ENCODE data around the gene TSBP1.
A peak's percentile ranks its signal among the peaks of the same experiment; 100 is the strongest.
"Not testable (repeated sequence)": the region's sequence is repeated elsewhere in the genome, so short reads cannot be mapped to it uniquely, and the experiment has no call there.

TSBP1 gene

DNA sequence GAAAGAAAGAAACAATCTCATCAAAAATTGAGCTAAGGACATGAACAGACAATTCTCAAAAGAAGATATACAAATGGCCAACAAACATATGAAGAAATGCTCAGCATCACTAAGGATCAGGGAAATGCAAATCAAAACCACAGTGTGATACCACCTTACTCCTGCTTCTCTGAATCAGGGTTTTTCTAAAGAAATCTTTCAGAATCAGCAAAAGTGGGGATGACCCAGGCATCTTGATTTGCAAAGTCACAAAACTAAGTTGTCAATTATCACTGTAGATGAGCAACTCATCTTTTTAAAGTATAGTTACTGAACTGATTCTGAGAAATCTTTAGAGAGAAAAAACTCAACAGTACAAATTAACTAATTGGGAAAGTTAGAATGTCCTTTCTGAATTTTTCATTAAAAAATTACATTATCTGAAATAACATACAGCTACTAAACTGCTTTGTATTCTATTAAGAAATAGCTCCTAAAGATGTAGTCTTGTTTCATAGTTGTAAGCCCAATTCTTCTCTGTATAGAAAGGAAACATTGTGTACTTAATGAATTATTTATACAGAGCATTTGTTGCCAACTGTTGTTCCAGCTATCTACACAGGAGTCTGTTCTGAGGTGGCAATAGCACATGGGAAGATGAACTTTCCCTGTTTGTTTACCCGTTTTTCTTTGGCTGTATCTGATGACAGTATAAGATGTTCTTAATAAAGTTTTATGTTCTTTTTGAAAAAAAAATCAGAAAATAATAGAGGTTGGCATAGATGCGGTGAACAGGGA lies 97.7 kb downstream of the TSBP1 start:
- not testable (repeated sequence) for DNase-seq

DNA sequence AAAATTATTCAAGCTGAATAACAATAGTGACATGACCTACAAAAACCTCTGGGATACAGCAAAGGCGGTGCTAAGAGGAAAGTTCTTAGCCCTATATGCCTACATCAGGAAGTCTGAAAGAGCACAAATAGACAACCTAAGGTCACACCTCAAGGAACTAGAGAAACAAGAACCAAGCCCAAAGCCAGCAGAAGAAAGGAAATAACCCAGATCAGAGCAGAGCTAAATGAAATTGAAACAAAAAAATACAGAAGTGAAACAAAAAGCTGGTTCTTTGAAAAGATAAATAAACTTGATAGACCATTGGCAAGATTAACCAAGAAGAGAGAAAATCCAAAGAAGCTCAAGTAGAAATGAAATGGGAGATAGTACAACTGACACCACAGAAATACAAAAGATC lies 100.3 kb downstream of the TSBP1 start:
- no peak for DNase-seq

DNA sequence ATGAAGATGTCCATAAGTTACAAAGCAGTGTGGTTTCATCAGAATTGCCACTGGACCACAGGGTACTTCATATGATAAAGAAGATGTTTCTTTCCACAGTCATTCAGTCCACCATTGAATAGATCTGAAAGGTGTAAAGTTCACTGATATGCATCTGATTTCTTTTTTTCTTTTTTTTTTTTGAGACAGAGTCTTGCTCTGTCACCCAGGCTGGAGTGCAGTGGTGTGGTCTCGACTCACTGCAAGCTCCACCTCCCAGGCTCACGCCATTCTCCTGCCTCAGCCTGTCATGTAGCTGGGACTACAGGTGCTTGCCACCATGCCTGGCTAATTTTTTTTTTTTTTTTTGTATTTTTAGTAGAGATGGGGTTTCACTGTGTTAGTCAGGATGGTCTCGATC lies 103.2 kb downstream of the TSBP1 start:
- DNase-seq: not testable (repeated sequence)

DNA sequence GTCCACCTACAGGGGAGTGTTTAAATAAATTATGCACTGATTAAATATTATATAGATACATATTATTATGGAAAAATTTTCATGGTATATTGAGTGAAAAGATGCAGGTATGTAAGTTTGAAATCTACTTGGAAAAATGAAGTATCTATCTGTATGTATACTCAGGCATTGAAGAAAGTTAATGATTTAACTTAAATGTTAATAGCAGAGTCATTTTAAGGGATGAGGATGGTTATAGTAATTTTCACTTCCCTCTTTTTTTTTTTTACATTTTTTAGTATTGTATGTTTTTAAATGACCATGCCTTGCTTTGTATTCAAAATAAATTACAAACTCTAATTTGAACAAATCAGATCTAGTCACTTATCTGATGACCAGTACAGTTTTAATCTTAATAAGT lies 104.7 kb downstream of the TSBP1 start:
- no peak for DNase-seq

DNA sequence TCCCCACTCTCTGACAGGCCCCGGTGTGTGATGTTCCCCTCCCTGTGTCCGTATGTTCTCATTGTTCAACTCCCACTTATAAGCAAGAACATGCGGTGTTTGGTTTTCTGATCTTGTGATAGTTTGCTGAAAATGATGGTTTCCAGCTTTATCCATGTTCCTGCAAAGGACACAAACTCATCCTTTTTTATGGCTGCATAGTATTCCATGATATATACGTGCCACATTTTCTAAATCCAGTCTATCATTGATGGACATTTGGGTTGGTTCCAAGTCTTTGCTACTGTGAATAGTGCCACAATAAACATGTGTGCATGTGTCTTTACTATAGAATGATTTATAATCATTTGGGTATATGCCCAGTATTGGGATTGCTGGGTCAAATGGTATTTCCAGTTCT lies 114.4 kb downstream of the TSBP1 start:
- not testable (repeated sequence) for DNase-seq

DNA sequence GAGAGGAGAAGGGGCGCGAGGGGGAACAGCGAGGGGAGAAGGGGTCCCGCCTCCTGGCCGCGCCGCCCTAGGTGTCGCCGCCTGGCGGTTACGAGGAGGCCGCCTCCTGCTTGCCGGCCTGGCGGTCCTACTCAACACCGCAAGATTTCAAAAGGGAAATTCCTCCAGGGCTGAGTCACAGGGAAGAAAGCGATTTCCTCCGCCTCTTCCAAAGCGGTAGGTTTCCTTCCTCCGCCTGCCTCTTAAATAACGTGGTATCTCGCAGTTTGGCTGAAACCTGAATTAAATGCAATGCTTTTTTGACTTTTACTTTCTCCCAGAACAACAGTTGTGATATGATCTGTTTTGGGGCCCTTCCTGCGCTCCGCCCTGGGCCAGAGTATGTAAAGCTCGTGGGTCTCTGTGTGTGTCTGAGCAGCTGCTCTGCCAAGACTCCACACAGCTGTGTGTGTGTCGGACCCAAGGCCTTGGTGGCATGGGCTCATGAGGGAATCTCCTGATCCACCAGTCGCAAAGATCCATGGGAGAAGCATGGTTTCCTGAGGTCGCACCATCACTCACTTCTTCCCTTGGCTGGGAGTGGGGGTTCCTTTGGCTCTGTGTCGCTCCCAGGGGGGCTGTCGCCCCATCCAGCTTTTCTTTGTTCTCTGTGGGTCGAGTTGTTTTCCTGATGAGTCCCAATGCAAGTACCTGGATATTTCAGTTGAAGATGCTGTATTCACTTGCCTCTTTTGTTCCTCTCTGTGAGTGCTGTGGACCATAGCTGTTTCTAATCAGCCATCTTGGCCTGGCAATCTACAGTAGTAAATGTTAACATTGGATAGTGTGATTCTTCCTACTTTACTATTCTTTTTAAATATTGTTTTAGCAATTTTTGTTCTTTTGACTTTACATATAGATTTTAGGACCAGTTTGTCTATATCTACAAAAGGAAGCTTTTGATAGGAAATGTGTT lies 116.2 kb downstream of the TSBP1 start:
- peak; percentile 59 to 76 for DNase-seq

DNA sequence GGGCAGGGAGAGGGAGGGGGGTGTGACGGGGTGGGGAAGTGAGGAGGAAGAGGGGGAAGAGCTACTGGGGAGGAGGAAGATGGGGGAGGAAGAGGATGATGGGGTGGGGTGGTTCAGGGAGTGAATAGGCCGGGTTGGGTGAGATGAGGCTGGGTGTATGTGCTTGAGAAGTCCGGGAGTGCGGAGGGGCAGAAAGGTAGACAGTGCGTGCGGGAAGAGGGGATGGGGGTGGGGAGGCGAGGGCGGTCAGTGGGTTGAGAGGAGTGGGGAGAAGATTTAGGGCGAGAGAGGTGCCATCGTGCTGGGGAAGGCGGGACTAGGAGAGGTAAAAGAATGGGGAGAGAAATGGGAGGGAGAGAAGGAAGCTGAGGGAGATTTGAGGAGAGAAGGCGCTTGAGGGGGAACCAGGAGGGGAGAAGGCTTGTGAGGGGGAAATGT lies 116.9 kb downstream of the TSBP1 start:
- DNase-seq: no peak

DNA sequence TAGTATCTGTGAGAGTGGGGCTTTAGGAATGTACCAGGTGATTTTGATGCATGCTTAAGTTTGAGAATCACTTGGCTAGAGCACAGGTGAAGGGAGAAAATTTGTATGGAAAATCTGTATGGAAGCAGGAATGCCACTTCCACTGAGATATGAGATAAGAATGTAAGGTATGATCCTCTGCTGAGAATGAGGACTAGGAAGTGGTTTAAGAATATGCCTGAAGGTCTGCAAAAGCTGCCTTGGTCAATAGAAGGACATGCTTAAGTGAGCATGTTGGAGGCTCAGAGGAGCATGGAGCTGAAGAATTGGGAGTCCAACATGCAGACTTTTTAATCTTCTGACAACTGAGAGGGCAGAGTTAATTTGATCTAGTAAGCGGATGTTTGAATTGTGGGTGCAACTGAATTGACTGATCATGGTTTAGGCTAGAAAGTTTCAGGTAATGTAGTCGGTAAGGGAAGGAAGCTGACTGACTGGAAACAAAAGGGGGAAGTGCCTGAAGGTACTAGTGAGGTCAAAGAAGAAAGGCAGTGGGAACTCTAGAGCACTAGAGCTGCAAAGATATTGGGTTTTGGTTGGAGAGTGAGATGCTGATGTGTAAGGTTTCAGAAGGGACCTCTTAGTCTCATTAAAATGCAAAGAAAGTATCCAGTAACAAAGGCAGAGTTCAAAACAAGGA lies 119.2 kb downstream of the TSBP1 start:
- no peak for DNase-seq

DNA sequence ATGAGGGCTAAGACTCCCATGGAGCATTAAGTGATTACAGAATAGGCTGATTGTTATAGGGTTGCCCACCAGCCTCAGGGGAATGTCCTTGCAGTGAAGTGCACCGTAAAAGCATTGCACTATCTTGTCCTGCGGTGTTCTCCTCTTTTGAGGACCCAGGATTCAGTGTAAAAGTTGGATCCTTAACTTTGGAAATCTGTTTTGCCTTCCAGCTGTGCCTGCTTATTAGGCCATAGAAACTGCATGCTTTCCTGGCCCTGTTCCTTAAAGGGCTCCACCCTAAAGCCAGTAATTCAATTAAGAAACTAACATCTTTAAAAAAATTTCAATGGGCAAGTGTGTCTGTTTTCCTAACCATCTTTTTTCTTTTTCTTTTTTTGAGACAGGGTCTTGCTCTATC lies 122.4 kb downstream of the TSBP1 start:
- DNase-seq: no peak

DNA sequence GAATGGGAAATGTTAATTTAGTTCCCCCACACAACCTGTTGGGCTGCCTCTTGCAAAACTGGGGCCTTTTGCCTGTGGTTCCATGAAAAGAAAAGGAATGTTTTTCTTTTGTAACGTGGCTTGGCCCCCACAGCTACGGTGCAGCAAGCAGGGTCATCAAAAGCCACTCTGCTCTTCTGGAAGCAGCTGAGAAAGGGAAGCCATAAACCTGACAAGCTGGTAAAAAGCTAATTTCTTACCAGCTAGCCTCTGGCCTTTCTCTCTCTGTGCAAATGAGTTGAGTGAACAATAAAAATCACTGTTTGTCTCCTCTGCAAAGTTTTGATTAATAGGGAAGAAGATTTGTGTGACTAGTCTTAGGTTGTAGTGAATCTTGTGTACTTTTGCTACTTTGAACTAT lies 124.3 kb downstream of the TSBP1 start:
- DNase-seq: no peak

DNA sequence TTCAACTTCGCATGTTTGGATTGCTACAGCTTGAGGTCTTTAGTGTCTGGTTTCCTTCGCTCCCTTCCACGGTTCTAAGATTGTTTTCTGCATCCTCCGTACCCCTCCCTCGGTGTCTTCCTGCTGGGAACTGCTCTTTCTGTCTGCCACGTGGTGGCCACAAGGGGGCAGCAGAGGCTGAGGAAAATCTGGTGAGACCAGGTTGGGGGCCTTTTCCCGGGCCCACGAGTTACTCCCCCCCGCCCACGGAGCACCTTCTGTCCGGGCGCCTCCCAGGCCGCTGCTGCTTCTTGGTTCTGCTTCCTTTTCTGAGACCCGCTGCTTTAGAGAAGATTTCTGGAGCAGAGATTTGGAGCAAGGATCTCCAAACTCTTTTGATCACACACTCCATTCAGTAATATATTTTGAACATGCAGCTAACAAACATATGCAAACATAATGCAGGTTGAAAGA lies 126.7 kb downstream of the TSBP1 start:
- DNase-seq: peak; percentile 59 to 67

DNA sequence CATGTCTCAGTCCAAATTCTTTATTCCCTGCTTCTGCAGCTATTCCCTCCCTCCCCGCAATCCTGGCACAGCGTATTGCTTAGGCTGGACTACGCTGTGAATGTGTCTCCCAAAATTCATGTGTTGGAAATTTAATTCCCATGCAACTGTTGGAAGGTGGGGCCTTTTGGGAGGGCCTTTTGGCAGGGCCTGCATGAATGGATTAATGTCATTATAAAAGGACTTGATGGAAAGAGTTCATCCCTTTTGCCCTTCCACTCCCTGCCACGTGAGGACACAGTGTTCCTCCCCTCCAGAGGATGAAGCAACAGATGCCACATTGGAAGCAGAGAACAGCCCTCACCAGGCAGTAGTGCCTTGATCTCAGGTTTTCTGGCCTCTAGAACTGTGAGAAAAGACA lies 127.4 kb downstream of the TSBP1 start:
- DNase-seq: no peak
